ENCODE data around the gene BLOC1S4.
"Not testable (repeated sequence)": the region's sequence is repeated elsewhere in the genome, so short reads cannot be mapped to it uniquely, and the experiment has no call there.

Gene BLOC1S4

DNA sequence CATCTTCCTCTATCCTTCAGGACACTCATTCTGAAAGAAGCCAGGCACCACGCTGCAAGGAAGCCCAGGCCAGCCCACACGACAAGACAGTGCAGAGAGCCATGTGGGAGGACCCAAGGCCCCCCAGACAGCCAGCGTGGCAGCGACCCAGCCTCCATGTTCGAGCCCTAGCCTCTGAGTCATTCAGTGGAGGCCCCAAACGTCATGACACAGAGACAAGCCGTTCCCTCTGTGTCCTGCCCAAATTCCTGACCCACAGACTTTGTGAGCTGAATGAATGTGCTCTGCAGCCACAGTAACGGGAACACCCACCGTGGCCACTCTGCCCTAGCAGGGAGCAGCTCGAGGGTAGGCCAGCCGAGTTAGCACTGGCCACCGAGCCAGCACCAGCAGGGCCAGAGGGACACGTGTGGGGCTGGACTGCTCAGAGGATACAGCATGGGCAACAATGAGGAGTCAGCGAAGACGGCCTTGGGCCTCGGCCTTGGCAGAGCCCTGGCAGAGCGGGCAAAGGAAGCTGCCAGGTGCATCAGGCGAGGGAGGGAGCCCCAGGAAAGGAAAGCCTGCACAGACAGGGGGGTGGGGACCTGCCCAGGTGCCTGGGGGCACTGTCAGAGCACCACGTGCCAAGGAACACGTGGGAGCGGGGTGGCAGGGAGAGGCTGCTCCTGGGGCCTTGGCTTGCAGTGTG lies 8.6 kb downstream of the BLOC1S4 start:
- no peak for DNase-seq (ENCODE audit: extremely low read depth, low read depth)
- H3K4me3 ChIP-seq (replicated peaks; ENCODE audit: low read depth, low read length): no peak overlapping the region
- no peak for TF ChIP-seq CTCF (IDR thresholded peaks at IDR 0.05; ENCODE audit: low read depth, low read length, missing control alignments)

- H3K4me3 ChIP-seq (replicated peaks; ENCODE audit: low read depth, low read length); DNase-seq (ENCODE audit: extremely low read depth, low read depth): not testable (repeated sequence)
These were observed 9.5 kb downstream of the BLOC1S4 start for GRCh38 chr4:6725427-6725961.

DNA sequence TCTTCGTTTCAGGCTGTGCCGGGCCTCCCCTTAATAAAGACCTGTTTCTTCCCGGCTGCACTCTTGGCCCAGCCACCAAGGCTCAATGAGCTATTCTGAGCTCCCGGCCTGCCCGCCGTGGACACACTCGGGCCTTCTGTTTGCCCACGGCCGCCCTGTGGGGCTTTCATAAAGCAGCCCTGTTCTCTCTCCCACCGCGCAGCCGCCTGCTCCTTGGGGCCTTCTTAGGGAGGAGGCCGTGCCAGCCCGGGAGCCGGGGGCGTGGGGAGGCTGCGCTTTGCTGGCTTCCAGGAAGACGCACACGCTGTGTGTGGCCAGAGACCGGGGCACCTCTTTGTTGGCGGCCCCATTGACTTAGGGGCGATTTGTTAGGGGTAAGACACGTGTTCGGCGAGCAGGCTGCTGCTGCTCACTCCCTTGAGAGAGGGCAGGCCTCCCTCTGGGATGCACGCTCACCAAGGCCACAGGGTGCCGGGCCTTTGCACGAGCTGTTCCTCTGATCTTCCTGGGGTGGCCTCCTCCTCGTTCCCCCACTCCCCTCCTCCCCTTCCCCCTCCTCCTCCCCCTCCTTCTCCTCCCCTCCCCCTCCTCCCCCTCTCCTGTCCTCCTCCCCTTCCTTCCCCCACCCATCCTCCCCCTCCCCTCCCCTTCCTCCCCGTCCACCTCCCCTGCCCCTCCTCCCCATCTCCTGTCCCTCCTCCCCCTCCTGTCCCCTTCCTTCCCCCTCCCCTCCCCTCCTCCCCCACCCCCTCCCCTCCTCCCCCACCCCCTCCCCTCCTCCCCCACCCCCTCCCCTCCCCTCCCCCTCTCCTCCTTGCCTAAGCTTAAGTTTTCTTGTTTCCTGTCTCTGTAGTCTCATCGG lies 11.3 kb downstream of the BLOC1S4 start:
- DNase-seq (ENCODE audit: extremely low read depth, low read depth): no peak
- H3K4me3 ChIP-seq (replicated peaks; ENCODE audit: low read depth, low read length): no peak overlapping the region

DNA sequence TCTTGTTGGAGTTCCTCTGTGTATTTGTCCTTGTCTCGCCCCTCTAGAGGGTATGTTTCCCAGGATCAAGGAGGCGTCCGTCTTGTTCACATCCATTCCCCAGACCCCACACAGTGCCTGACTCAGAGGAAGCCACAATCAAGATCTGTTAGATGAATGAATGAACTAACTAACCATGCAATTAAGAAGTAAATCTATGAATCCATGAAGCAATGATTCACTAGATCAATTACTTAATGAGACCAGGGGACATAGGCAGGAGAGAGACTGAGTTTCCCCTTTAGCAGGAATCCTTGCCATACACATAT lies 11.9 kb downstream of the BLOC1S4 start:
- TF ChIP-seq CTCF (IDR thresholded peaks at IDR 0.05; ENCODE audit: low read depth, low read length, missing control alignments): no peak
- DNase-seq (ENCODE audit: extremely low read depth, low read depth): no peak
- no peak overlapping the region for H3K4me3 ChIP-seq (replicated peaks; ENCODE audit: low read depth, low read length)

More for the DNA sequence above, 11.3 kb downstream of the BLOC1S4 start:
- no peak for TF ChIP-seq CTCF (IDR thresholded peaks at IDR 0.05; ENCODE audit: low read depth, low read length, missing control alignments)

DNA sequence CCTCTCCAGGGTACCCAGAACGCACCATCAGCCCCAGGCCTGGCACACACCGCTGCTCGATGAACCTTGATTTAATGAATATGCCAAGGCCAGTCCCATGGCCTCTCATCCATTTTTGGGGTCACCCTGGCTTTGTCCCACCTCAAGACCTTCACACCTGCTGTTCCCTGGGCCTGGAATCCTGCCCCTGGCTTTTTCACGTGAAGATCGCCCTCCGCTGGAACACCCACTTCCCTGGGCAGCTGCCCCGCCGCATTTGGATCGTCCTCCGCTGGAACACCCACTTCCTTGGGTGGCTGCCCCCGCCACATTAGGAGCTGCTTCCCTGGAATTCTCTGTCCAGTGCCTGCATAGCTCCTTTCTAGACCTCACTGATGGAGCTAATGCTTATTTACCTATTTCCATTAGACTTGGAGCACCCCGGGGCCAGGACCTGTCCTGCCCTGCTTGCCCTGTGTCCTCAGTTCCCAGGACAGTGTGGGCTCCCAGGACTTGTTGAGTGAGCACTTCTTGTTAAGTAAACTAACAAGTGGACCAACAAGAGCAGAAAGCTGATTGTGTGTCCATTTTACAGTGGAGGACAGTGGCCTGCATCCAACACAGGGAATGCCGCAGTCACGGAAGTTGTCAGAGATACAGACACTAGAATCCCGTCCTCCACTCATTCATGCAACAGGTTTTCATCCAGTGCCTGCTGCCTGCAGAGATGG lies 12.5 kb downstream of the BLOC1S4 start:
- DNase-seq (ENCODE audit: extremely low read depth, low read depth): no peak
- no peak for TF ChIP-seq CTCF (IDR thresholded peaks at IDR 0.05; ENCODE audit: low read depth, low read length, missing control alignments)
- no peak overlapping the region for H3K4me3 ChIP-seq (replicated peaks; ENCODE audit: low read depth, low read length)

DNA sequence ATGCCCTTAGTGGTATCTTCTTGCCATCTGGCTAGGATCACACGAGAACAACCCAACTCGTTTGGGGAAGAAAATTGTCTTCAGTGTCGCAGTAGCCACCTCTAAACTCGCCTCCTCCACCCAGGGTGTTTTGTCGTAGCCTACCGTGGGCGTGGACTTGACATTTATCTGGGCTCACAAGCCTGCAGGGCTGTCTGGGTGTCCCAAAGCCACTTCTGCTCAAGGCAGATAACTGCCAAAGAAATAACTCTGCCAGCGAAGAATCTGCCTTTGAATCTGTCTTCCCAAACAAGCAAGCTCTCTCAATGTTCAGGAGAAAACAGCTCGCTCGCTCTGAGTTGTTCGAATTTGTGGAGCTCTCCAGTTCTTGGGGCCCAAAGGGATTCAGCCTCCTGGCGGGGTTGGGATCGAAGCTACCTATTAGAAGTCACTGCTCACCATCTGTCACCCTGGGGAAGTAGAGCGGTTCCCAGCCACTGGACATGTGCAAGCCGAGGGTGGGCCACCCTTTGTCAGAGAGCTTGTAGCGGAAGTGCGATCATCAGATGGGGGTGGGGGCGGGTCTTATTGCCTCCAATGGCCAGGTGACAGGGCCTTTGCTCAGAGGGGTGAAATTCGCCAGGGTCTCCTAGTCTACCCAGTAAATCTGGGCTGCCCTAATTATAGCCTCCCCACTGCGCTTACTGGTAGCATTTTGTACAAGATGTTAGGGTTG lies 14.8 kb downstream of the BLOC1S4 start:
- no peak for DNase-seq (ENCODE audit: extremely low read depth, low read depth)
- no peak for TF ChIP-seq CTCF (IDR thresholded peaks at IDR 0.05; ENCODE audit: low read depth, low read length, missing control alignments)
- no peak overlapping the region for H3K4me3 ChIP-seq (replicated peaks; ENCODE audit: low read depth, low read length)

Measured in HFF-Myc (cell line).